Neural progenitor cell (in vitro differentiated cells): ENCODE results near the gene SMC6. TPM values are rescaled to one million over a fixed set of nuclear protein-coding genes. Genes with fewer than 3 reads are reported as not detected.

ENCODE experiments used
- DNase-seq: peaks from one replicate; pipeline ENCODE4 v3.0.0-alpha.2; 2016; ENCODE audit warnings: low spot score
- H2AFZ ChIP-seq: fragments of 200-600 bp; sonication (generic); replicated peaks from 2 replicates; pipeline ENCODE4 v1.6.1; 2016; ENCODE audit warnings: antibody characterized with exemption
- H3F3A ChIP-seq: fragments of 200-600 bp; sonication (generic); 2 replicates; pipeline ENCODE4 v1.6.1; 2016; ENCODE audit warnings: antibody characterized with exemption, low read depth
- H3K27ac ChIP-seq: fragments of 200-600 bp; sonication (generic); 2 replicates; pipeline ENCODE4 v1.5.1; 2016; ENCODE audit warnings: mild to moderate bottlenecking
- H3K27me3 ChIP-seq: fragments of 200-600 bp; sonication (generic); 2 replicates; pipeline ENCODE4 v1.6.1; 2016; ENCODE audit warnings: mild to moderate bottlenecking, moderate library complexity
- H3K36me3 ChIP-seq: fragments of 200-600 bp; sonication (generic); 2 replicates; pipeline ENCODE4 v1.5.1; 2016
- H3K4me1 ChIP-seq: fragments of 200-600 bp; sonication (generic); 2 replicates; pipeline ENCODE4 v1.6.1; 2016; ENCODE audit warnings: mixed run types
- H3K4me2 ChIP-seq: fragments of 200-600 bp; sonication (generic); 2 replicates; pipeline ENCODE4 v1.6.1; 2016
- H3K4me3 ChIP-seq: fragments of 200-600 bp; sonication (generic); 2 replicates; pipeline ENCODE4 v1.5.1; 2016
- H3K79me2 ChIP-seq: fragments of 200-600 bp; sonication (generic); 2 replicates; pipeline ENCODE4 v1.6.1; 2016; ENCODE audit warnings: low read depth
- H3K9ac ChIP-seq: fragments of 200-600 bp; sonication (generic); 2 replicates; pipeline ENCODE4 v1.6.1; 2016
- H3K9me3 ChIP-seq: fragments of 200-600 bp; sonication (generic); 2 replicates; pipeline ENCODE4 v1.5.1; 2016; ENCODE audit warnings: low read depth
- H4K20me1 ChIP-seq: fragments of 200-600 bp; sonication (generic); 2 replicates; pipeline ENCODE4 v1.6.1; 2016; ENCODE audit warnings: low read depth
- H3K27ac Mint-ChIP-seq: 3 replicates; pipeline ENCODE4 v1.8.0; 2021; ENCODE audit warnings: mixed read lengths
- H3K27me3 Mint-ChIP-seq: 2 replicates; pipeline ENCODE4 v1.8.0; 2022; ENCODE audit warnings: low read depth, mild to moderate bottlenecking, inconsistent platforms, moderate library complexity, mixed read lengths; ENCODE audit not compliant: insufficient read depth
- H3K36me3 Mint-ChIP-seq: 3 replicates; pipeline ENCODE4 v1.8.0; 2021; ENCODE audit warnings: mixed read lengths
- H3K4me1 Mint-ChIP-seq: 3 replicates; pipeline ENCODE4 v1.8.0; 2021; ENCODE audit warnings: mixed read lengths
- H3K4me3 Mint-ChIP-seq: 3 replicates; pipeline ENCODE4 v1.8.0; 2021; ENCODE audit warnings: mild to moderate bottlenecking, moderate library complexity, mixed read lengths
- H3K9me3 Mint-ChIP-seq: 3 replicates; pipeline ENCODE4 v1.8.0; 2020; ENCODE audit warnings: mixed read lengths
- EZH2 ChIP-seq: fragments of 200-600 bp; sonication (generic); IDR thresholded peaks from 2 replicates; pipeline ENCODE4 v1.6.1; 2017; ENCODE audit warnings: antibody characterized with exemption, mild to moderate bottlenecking, moderate library complexity
- EZH2phosphoT487 ChIP-seq: fragments of 200-600 bp; sonication (generic); IDR thresholded peaks from 2 replicates; pipeline ENCODE4 v1.6.1; 2017; ENCODE audit warnings: antibody characterized with exemption
- total RNA-seq: library from RNA; depleted of rRNA; stranded (reverse); fragments of >200 nt; gene quantifications from 2 replicates; pipeline ENCODE4 v1.2.3, GENCODE V29; 2015; ENCODE audit warnings: low replicate concordance
- TF ChIP-seq, protein P1 (sequence below): fragments of 200-600 bp; sonication (generic); IDR thresholded peaks from 2 replicates; pipeline ENCODE4 v1.5.1; 2017; ENCODE audit warnings: antibody characterized with exemption, mild to moderate bottlenecking

Gene SMC6
- total RNA-seq, 1 donor from 2014 or later = 56.8 TPM

DNA sequence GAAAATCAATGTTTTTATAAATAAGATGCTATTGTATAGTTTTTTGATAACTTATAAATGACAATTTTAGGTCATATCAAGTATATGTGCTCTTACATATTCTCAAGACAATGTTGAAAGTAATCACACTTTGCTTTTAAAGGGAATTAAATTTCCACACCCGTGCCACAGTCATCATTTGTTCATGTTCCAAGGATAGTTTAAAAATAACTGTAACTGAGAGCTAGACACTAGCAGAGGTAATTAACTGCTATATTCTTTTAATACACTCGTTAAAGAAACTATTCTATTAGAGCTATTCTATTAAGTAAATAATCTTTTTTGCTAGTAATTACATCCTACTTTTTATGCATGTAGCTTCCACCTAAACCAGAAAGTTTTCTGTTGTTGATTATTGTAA is 18.3 kb upstream of the SMC6 start:
- Histone ChIP-seq H3K4me3 (no peak overlapping the region), H3K27me3 (no peaks in the 10 kb centered on the region), H3K9me3 (no peaks in the 10 kb centered on the region), H3K36me3 (peaks cover 38% of the 10 kb centered on the region), H2AFZ (no peak overlapping the region), H4K20me1 (peaks cover 3% of the 10 kb centered on the region), H3F3A (peaks cover 28% of the 10 kb centered on the region), H3K4me2 (no peak overlapping the region), H3K79me2 (no peaks in the 10 kb centered on the region), H3K27ac (no peak overlapping the region), H3K9ac (no peak overlapping the region), H3K4me1 (no peaks in the 10 kb centered on the region)
- H3K4me1 Mint-ChIP-seq = no peaks in the 10 kb centered on the region
- H3K27ac Mint-ChIP-seq = no peak overlapping the region
- no peak for TF ChIP-seq EZH2phosphoT487
- TF ChIP-seq, protein P1, sequence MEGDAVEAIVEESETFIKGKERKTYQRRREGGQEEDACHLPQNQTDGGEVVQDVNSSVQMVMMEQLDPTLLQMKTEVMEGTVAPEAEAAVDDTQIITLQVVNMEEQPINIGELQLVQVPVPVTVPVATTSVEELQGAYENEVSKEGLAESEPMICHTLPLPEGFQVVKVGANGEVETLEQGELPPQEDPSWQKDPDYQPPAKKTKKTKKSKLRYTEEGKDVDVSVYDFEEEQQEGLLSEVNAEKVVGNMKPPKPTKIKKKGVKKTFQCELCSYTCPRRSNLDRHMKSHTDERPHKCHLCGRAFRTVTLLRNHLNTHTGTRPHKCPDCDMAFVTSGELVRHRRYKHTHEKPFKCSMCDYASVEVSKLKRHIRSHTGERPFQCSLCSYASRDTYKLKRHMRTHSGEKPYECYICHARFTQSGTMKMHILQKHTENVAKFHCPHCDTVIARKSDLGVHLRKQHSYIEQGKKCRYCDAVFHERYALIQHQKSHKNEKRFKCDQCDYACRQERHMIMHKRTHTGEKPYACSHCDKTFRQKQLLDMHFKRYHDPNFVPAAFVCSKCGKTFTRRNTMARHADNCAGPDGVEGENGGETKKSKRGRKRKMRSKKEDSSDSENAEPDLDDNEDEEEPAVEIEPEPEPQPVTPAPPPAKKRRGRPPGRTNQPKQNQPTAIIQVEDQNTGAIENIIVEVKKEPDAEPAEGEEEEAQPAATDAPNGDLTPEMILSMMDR = no peak
- TF ChIP-seq EZH2 = no peak
- no peak overlapping the region for H3K4me3 Mint-ChIP-seq
- no peaks in the 10 kb centered on the region for H3K27me3 Mint-ChIP-seq
- DNase-seq = no peak
- H3K9me3 Mint-ChIP-seq = no peaks in the 10 kb centered on the region
- peaks cover 2% of the 10 kb centered on the region for H3K36me3 Mint-ChIP-seq

DNA sequence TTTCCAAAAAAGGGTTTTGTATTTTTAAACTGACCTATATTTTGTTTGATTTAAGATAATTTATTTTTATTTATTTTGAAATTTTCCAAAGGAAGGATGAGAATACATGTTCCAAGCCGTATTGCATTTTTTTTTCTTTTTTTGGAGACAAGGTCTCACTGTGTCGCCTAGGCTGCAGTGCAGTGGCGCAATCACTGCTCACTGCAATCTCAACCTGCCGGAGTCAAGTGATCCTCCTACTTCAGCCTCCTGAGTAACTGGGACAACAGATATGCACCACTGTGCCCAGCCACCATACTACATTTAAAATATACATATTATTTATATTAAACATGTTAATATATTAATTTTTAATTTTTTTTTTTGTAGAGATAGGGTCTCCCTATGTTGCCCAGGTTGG is 15.3 kb upstream of the SMC6 start:
- H3K9me3 Mint-ChIP-seq = no peaks in the 10 kb centered on the region
- Histone ChIP-seq H2AFZ (no peak overlapping the region), H3K4me2 (no peak overlapping the region), H3K27ac (no peak overlapping the region), H3F3A (peaks cover 22% of the 10 kb centered on the region), H3K36me3 (peaks cover 43% of the 10 kb centered on the region), H4K20me1 (peaks cover 3% of the 10 kb centered on the region), H3K4me3 (no peak overlapping the region), H3K27me3 (no peaks in the 10 kb centered on the region), H3K9me3 (no peaks in the 10 kb centered on the region), H3K4me1 (no peaks in the 10 kb centered on the region), H3K79me2 (no peaks in the 10 kb centered on the region), H3K9ac (no peak overlapping the region)
- no peak overlapping the region for H3K27ac Mint-ChIP-seq
- no peaks in the 10 kb centered on the region for H3K4me1 Mint-ChIP-seq
- no peaks in the 10 kb centered on the region for H3K27me3 Mint-ChIP-seq
- H3K4me3 Mint-ChIP-seq = no peak overlapping the region
- TF ChIP-seq, protein P1 = no peak
- TF ChIP-seq EZH2phosphoT487 (no peak), EZH2 (no peak)
- H3K36me3 Mint-ChIP-seq = peaks cover 6% of the 10 kb centered on the region
- no peak for DNase-seq

DNA sequence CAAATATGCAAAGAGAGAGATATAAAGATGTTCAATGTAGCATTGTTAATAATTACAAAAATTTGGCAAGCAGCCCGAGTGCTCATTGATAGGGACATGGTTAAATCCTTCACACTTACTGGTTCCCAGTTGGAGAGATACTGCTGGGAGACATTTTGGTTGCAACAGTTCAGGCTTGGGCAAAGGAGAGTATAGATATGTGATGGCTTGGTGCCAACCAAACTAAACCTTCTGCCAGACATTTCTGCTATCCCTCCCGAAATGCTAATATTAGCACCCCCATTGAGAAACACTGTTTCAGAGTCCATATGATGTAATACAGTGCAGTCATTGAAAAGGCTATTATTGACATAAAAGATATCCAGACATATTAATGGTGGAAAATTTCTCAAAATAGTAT is 11.8 kb upstream of the SMC6 start:
- H3K9ac ChIP-seq = no peak overlapping the region
- peaks cover 20% of the 10 kb centered on the region for H3F3A ChIP-seq
- H3K27me3 ChIP-seq = no peaks in the 10 kb centered on the region
- Mint-ChIP-seq H3K27ac (no peak overlapping the region), H3K36me3 (peaks cover 10% of the 10 kb centered on the region), H3K9me3 (no peaks in the 10 kb centered on the region), H3K4me3 (no peak overlapping the region), H3K4me1 (no peaks in the 10 kb centered on the region), H3K27me3 (no peaks in the 10 kb centered on the region)
- no peak overlapping the region for H3K4me2 ChIP-seq
- H2AFZ ChIP-seq = no peak overlapping the region
- H3K27ac ChIP-seq = no peak overlapping the region
- no peak overlapping the region for H3K4me3 ChIP-seq
- H3K36me3 ChIP-seq = peaks cover 36% of the 10 kb centered on the region
- TF ChIP-seq EZH2phosphoT487 (no peak), EZH2 (no peak)
- TF ChIP-seq, protein P1 = no peak
- no peaks in the 10 kb centered on the region for H3K9me3 ChIP-seq
- DNase-seq = no peak
- no peaks in the 10 kb centered on the region for H3K4me1 ChIP-seq
- H3K79me2 ChIP-seq = peaks cover 8% of the 10 kb centered on the region
- H4K20me1 ChIP-seq = peaks cover 3% of the 10 kb centered on the region
